ENCODE data around the gene SERPINB2.
"Not testable (repeated sequence)": the region's sequence is repeated elsewhere in the genome, so short reads cannot be mapped to it uniquely, and the experiment has no call there.

Gene SERPINB2

DNA sequence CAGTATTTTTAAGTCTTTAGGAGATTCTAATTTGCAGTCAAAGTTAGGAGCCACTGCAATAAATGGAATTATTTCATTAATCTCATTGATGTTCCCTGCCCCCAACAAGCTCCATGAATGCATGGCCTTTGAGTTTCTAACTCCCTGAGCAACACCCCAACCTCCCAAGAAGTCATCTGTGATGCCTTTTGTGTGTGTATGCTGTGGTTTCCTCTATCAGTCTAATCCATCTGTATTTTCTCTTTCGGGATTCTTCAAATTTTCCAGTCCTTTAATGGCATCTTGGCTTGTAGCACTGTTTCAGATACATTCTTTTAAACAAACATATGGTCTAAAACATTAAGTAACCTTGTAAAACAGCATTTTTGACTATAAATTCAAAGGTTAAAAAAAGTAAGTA lies 37.0 kb downstream of the SERPINB2 start:
- DNase-seq (ENCODE audit: low read depth) = no peak
- H3K4me3 ChIP-seq (ENCODE audit: low read depth, low read length) = no peak overlapping the region
- TF ChIP-seq, protein P1, sequence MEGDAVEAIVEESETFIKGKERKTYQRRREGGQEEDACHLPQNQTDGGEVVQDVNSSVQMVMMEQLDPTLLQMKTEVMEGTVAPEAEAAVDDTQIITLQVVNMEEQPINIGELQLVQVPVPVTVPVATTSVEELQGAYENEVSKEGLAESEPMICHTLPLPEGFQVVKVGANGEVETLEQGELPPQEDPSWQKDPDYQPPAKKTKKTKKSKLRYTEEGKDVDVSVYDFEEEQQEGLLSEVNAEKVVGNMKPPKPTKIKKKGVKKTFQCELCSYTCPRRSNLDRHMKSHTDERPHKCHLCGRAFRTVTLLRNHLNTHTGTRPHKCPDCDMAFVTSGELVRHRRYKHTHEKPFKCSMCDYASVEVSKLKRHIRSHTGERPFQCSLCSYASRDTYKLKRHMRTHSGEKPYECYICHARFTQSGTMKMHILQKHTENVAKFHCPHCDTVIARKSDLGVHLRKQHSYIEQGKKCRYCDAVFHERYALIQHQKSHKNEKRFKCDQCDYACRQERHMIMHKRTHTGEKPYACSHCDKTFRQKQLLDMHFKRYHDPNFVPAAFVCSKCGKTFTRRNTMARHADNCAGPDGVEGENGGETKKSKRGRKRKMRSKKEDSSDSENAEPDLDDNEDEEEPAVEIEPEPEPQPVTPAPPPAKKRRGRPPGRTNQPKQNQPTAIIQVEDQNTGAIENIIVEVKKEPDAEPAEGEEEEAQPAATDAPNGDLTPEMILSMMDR (IDR thresholded peaks at IDR 0.05; ENCODE audit: low read depth, low read length, missing control alignments) = no peak

DNA sequence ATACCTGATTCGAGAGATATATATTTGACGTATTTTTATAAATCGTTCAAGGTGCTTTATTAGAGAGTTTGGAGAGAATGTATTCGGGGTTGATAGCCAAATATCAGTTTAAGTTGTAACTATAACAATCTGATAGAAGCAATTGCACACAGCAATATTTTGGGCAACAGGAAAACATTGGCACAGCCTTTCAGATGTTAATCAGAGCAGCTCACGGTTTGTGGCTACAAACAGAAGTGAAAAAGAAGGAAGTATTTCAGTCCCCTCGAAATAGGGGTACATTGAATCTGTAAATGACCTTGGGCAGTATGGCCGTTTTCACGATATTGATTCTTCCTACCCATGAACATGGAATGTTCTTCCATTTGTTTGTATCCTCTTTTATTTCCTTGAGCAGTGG lies 40.8 kb downstream of the SERPINB2 start:
- no peak overlapping the region for H3K4me3 ChIP-seq (ENCODE audit: low read depth, low read length)
- DNase-seq (ENCODE audit: low read depth) = no peak
- TF ChIP-seq, protein P1 (IDR thresholded peaks at IDR 0.05; ENCODE audit: low read depth, low read length, missing control alignments) = no peak

DNA sequence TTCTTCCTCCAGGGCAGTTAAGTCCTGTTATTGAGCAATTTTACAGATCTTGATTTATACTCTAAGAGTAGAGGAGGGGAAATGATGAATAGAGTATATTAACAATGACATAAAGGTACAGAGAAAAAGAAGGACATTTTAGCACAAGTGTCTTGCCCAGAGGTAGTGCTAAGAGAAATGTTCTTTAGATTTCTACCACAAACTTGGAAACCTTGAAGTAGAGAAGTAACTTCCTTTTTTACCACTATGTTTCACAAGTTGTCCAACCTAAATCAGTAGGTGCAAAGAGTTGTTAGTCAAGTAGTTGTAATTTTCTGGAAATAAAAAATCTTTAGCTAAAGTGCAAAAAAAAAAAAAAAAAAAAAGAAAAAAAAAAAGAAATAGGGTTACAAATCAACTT lies 41.9 kb downstream of the SERPINB2 start:
- not testable (repeated sequence) for DNase-seq (ENCODE audit: low read depth); H3K4me3 ChIP-seq (ENCODE audit: low read depth, low read length)

DNA sequence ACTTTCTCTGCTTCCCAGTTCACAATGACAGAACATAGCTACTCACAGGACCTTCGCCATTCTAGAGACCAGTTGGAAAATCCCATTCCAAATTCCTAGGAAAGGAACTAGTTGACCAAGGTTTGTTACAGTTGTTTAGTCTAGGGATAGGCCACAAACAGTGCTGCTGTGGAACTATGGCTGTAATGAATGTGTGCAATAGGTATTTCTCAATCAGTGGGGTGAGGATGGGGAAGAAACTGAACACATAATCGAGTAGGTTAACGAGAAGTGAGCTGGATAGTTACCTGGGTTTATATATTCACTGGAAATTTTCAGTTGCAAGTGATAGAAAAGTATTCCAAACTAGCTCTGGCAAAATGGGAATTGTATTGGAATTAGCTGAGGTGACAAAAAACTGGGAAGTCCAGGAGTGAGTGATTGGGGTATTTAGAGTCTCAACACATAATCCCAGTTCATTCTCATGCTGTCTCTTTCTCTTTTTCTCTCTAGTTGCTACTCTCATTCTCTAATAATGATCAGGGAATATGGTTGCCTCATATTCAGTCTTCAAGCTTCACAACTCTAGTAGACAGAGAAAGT lies 43.4 kb downstream of the SERPINB2 start:
- DNase-seq (ENCODE audit: low read depth) = no peak

DNA sequence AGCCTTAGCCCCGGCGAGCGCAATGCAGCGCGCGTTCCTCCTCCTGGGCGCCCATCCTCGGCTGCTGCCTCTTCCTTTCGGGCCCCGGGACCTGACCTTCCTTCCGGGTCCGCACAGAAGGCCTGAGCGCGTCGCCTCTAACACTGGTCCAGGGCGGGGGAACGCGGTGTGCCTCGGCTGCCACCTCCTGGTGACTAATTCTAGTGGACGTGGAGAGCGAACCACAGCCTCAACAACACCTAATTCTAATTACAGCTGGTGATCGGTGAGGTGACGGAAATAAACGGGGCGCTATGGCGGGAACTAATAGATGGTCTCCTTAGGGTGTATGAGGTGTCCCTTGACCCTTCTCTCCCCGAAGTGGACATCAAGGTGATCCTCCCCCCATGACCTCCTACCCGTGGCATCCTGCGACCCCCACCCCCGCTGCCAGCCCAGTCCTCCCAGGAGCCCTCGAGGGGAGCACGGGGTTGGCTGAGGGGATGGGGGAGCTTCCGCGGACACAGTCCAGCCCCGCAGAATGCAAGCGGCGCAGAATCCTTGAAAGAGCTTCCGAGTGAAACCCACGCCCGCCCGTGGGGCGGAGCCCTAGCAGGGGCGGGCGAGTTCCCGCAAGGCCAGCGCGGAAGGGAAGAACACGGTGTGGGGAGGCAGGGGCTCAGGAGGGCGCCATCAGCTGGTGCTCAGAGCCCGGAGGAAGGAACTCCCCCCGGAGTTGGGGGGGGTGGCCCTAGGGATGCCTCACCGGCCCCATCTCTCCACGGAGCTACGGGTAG lies 48.8 kb downstream of the SERPINB2 start:
- TF ChIP-seq, protein P1 (IDR thresholded peaks at IDR 0.05; ENCODE audit: low read depth, low read length, missing control alignments) = peak; percentile 76
- peak overlapping the region; percentile 70 for H3K4me3 ChIP-seq (ENCODE audit: low read depth, low read length)
- DNase-seq (ENCODE audit: low read depth) = peak; percentile 69

More for the DNA sequence above, 43.4 kb downstream of the SERPINB2 start:
- TF ChIP-seq, protein P1 (IDR thresholded peaks at IDR 0.05; ENCODE audit: low read depth, low read length, missing control alignments) = no peak
- H3K4me3 ChIP-seq (ENCODE audit: low read depth, low read length) = no peak overlapping the region

DNA sequence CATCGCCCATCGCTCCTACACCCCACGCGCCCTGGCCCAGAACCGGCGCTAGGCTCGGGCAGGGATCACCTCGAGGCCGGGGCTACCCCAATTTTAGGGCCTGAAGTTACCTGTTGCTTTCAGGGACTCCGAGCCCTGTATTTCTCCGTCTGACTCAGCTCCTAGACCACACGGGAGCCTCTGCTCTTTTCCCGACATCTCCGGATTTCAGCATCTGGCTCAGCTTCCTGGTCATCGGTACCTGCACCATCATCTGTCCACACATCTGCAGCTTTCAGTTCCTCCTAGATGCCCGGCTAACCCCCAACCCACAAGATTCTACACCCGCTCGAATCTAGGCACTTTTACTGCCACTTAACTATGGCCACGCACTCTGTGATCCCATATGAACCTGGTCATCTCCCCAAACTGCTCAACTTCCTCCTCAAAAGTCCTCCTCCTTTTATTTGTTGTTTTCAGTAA lies 49.5 kb downstream of the SERPINB2 start:
- no peak for DNase-seq (ENCODE audit: low read depth)
- H3K4me3 ChIP-seq (ENCODE audit: low read depth, low read length) = peak overlapping the region; percentile 70
- TF ChIP-seq, protein P1 (IDR thresholded peaks at IDR 0.05; ENCODE audit: low read depth, low read length, missing control alignments) = no peak

DNA sequence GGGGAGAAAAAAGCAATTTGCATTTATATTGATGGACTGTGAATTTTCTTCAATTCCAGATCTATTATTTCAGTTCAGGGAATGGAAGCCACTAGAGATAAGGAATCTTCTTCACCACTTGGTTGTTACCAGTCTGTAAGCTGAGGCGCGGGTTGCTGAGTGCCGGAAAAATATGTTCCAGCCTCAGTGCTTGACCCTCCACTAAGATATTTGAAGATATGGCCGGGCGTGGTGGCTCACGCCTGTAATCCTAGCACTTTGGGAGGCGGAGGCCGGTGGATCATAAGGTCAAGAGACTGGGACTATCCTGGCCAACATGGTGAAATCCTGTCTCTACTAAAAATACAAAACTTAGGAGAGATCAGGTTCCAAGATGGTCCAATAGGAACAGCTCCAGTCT lies 52.5 kb downstream of the SERPINB2 start:
- TF ChIP-seq, protein P1 (IDR thresholded peaks at IDR 0.05; ENCODE audit: low read depth, low read length, missing control alignments) = no peak
- DNase-seq (ENCODE audit: low read depth) = no peak
- H3K4me3 ChIP-seq (ENCODE audit: low read depth, low read length) = no peak overlapping the region

DNA sequence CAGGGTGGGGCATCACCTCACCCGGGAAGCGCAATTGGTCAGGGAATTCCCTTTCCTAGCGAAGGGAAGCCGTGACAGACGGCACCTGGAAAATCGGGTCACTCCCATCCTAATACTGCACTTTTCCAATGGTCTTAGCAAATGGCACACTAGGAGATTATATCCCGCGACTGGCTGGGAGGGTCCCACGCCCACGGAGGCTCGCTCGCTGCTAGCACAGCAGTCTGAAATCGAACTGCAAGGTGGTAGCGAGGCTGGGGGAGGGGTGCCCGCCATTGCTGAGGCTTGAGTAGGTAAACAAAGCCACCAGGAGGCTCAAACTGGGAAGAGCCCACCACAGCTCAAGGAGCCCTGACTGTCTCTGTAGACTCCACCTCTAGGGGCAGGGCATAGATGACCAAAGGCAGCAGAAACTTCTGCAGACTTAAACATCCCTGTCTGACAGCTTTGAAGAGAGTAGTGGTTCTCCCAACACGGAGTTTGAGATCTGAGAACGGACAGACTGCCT lies 53.1 kb downstream of the SERPINB2 start:
- DNase-seq (ENCODE audit: low read depth); H3K4me3 ChIP-seq (ENCODE audit: low read depth, low read length): not testable (repeated sequence)

Measured in GM12864 (cell line).